ENCODE data around the gene KCNMA1. TPM values are rescaled to one million over a fixed set of nuclear protein-coding genes. Genes with fewer than 3 reads are reported as not detected.

KCNMA1 gene
- total and polyA plus RNA-seq, 2 donors from 2014 or later: 4.2 to 8.9 TPM

- H3K4me3 ChIP-seq (ENCODE audit: low read length in 3 of 3): no peak overlapping the region
- no peak for TF ChIP-seq CTCF (IDR thresholded peaks at IDR 0.05; ENCODE audit: borderline replicate concordance, extremely low read depth, insufficient read depth)
- H3K9ac ChIP-seq (ENCODE audit: low read length in 3 of 3): no peak overlapping the region
- no peaks in the 10 kb centered on the region for H3K9me3 ChIP-seq (ENCODE audit: control insufficient read depth in 2 of 3, insufficient read depth in 1 of 3, low read length in 3 of 3)
- no peak overlapping the region for H3K27ac ChIP-seq (ENCODE audit: low read depth in 2 of 2, low read length in 2 of 2)
- DNase-seq (no peak), FAIRE-seq (no peak)
- no peaks in the 10 kb centered on the region for H3K27me3 ChIP-seq (ENCODE audit: control insufficient read depth, insufficient read depth, low read length)
- peaks cover 0 to 3% (median 0%) of the 10 kb centered on the region in 3 donors for H3K4me1 ChIP-seq (ENCODE audit: control insufficient read depth in 2 of 3, insufficient read depth in 2 of 3, low read depth in 1 of 3, low read length in 3 of 3)
- H3K36me3 ChIP-seq (ENCODE audit: control insufficient read depth in 2 of 3, insufficient read depth in 3 of 3, low read length in 3 of 3): no peaks in the 10 kb centered on the region
- intact Hi-C loops (cut with DNase I): no loop called here
Observed at GRCh38 chr10:77601488-77601887, 36.1 kb downstream of the KCNMA1 start.

GRCh38 chr10:77600640-77601039 lies 37.0 kb downstream of the KCNMA1 start:
- TF ChIP-seq CTCF (IDR thresholded peaks at IDR 0.05; ENCODE audit: borderline replicate concordance, extremely low read depth, insufficient read depth): no peak
- Histone ChIP-seq H3K36me3 (ENCODE audit: control insufficient read depth in 2 of 3, insufficient read depth in 3 of 3, low read length in 3 of 3) (no peaks in the 10 kb centered on the region), H3K27ac (ENCODE audit: low read depth in 2 of 2, low read length in 2 of 2) (no peak overlapping the region), H3K4me3 (ENCODE audit: low read length in 3 of 3) (no peak overlapping the region), H3K4me1 (ENCODE audit: control insufficient read depth in 2 of 3, insufficient read depth in 2 of 3, low read depth in 1 of 3, low read length in 3 of 3) (peaks cover 0 to 3% (median 0%) of the 10 kb centered on the region in 3 donors), H3K9me3 (ENCODE audit: control insufficient read depth in 2 of 3, insufficient read depth in 1 of 3, low read length in 3 of 3) (no peaks in the 10 kb centered on the region), H3K9ac (ENCODE audit: low read length in 3 of 3) (no peak overlapping the region), H3K27me3 (ENCODE audit: control insufficient read depth, insufficient read depth, low read length) (no peaks in the 10 kb centered on the region)
- DNase-seq (peak in 1 of 5 donors; percentile 14), FAIRE-seq (no peak)
- intact Hi-C loops (cut with DNase I): no loop called here

GRCh38 chr10:77599651-77600050 lies 38.0 kb downstream of the KCNMA1 start:
- Histone ChIP-seq H3K4me3 (ENCODE audit: low read length in 3 of 3) (no peak overlapping the region), H3K27me3 (ENCODE audit: control insufficient read depth, insufficient read depth, low read length) (no peaks in the 10 kb centered on the region), H3K36me3 (ENCODE audit: control insufficient read depth in 2 of 3, insufficient read depth in 3 of 3, low read length in 3 of 3) (no peaks in the 10 kb centered on the region), H3K9ac (ENCODE audit: low read length in 3 of 3) (no peak overlapping the region), H3K4me1 (ENCODE audit: control insufficient read depth in 2 of 3, insufficient read depth in 2 of 3, low read depth in 1 of 3, low read length in 3 of 3) (peaks cover 0 to 3% (median 0%) of the 10 kb centered on the region in 3 donors), H3K9me3 (ENCODE audit: control insufficient read depth in 2 of 3, insufficient read depth in 1 of 3, low read length in 3 of 3) (no peaks in the 10 kb centered on the region), H3K27ac (ENCODE audit: low read depth in 2 of 2, low read length in 2 of 2) (no peak overlapping the region)
- no peak for TF ChIP-seq CTCF (IDR thresholded peaks at IDR 0.05; ENCODE audit: borderline replicate concordance, extremely low read depth, insufficient read depth)
- intact Hi-C loops (cut with DNase I): no loop called here
- DNase-seq: peak in 1 of 5 donors; percentile 35
- no peak for FAIRE-seq

- no peaks in the 10 kb centered on the region for H3K27me3 ChIP-seq (ENCODE audit: control insufficient read depth, insufficient read depth, low read length)
- FAIRE-seq: no peak
- peaks cover 0 to 3% (median 0%) of the 10 kb centered on the region in 3 donors for H3K4me1 ChIP-seq (ENCODE audit: control insufficient read depth in 2 of 3, insufficient read depth in 2 of 3, low read depth in 1 of 3, low read length in 3 of 3)
- DNase-seq: peak in 1 of 5 donors; percentile 39
- intact Hi-C loops (cut with DNase I): no loop called here
- no peak overlapping the region for H3K27ac ChIP-seq (ENCODE audit: low read depth in 2 of 2, low read length in 2 of 2)
- no peak overlapping the region for H3K9ac ChIP-seq (ENCODE audit: low read length in 3 of 3)
- no peaks in the 10 kb centered on the region for H3K36me3 ChIP-seq (ENCODE audit: control insufficient read depth in 2 of 3, insufficient read depth in 3 of 3, low read length in 3 of 3)
- TF ChIP-seq CTCF (IDR thresholded peaks at IDR 0.05; ENCODE audit: borderline replicate concordance, extremely low read depth, insufficient read depth): no peak
- H3K4me3 ChIP-seq (ENCODE audit: low read length in 3 of 3): no peak overlapping the region
- H3K9me3 ChIP-seq (ENCODE audit: control insufficient read depth in 2 of 3, insufficient read depth in 1 of 3, low read length in 3 of 3): no peaks in the 10 kb centered on the region
Observed at GRCh38 chr10:77598606-77599005, 39.0 kb downstream of the KCNMA1 start.

Measured in kidney (tissue), 14 donors.